PC-9 (cell line): ENCODE data around the gene DLGAP4. TPM values are rescaled to one million over a fixed set of nuclear protein-coding genes. Genes with fewer than 3 reads are reported as not detected.

Experiments used
- BruUV-seq: library from RNA; stranded (reverse); fragments of 400-500 nt; replicated peaks from 2 replicates; lab custom pipeline; 2021; lab: Mats Ljungman, UMichigan
- CTCF ChIA-PET: fragments of 300-600 bp; sonication (Branson Sonifier 250); formaldehyde crosslinking; loops from one replicate; lab custom pipeline; 2022; ENCODE audit warnings: antibody characterized with exemption; lab: Charles Lee
- POLR2A ChIA-PET: fragments of 300-600 bp; sonication (Branson Sonifier 250); formaldehyde crosslinking; loops from one replicate; lab custom pipeline; 2022; ENCODE audit warnings: antibody characterized with exemption; ENCODE audit not compliant: unreplicated experiment; lab: Charles Lee
- DNase-seq, 2 experiments: peaks; one replicate each; pipeline versions ENCODE4 v3.0.0 to v3.0.0-alpha.2; 2015 to 2022; ENCODE audit warnings: mixed read lengths in 1 of 2
- H2AFZ ChIP-seq: fragments of 200-600 bp; sonication (generic); 2 replicates; pipeline ENCODE4 v1.8.1; 2017; ENCODE audit warnings: antibody characterized with exemption
- H3F3A ChIP-seq: fragments of 200-600 bp; sonication (generic); 2 replicates; pipeline ENCODE4 v1.8.1; 2017; ENCODE audit warnings: antibody characterized with exemption, mild to moderate bottlenecking, low read depth; ENCODE audit not compliant: insufficient read depth
- H3K27ac ChIP-seq: fragments of 200-600 bp; sonication (generic); 2 replicates; pipeline ENCODE4 v1.6.1; 2016; ENCODE audit warnings: mixed run types
- H3K27me3 ChIP-seq: fragments of 200-600 bp; sonication (generic); 2 replicates; pipeline ENCODE4 v1.6.1; 2016; ENCODE audit warnings: low read depth, mixed run types; ENCODE audit not compliant: insufficient read depth
- H3K36me3 ChIP-seq: fragments of 200-600 bp; sonication (generic); 2 replicates; pipeline ENCODE4 v1.6.1; 2016; ENCODE audit warnings: low read depth, mixed run types
- H3K4me1 ChIP-seq: fragments of 200-600 bp; sonication (generic); replicated peaks from 2 replicates; pipeline ENCODE4 v1.6.1; 2016; ENCODE audit warnings: mixed run types; ENCODE audit not compliant: insufficient read depth
- H3K4me2 ChIP-seq: fragments of 200-600 bp; sonication (generic); 2 replicates; pipeline ENCODE4 v1.6.1; 2017; ENCODE audit warnings: mixed run types
- H3K4me3 ChIP-seq: fragments of 200-600 bp; sonication (generic); 2 replicates; pipeline ENCODE4 v1.6.1; 2016; ENCODE audit warnings: mixed run types
- H3K79me2 ChIP-seq: fragments of 200-600 bp; sonication (generic); 2 replicates; pipeline ENCODE4 v1.6.1; 2017; ENCODE audit warnings: low read depth, mixed run types
- H3K9me2 ChIP-seq: fragments of 200-600 bp; sonication (generic); 2 replicates; pipeline ENCODE4 v1.8.1; 2017; ENCODE audit warnings: mild to moderate bottlenecking; ENCODE audit not compliant: insufficient read depth
- H3K9me3 ChIP-seq: fragments of 200-600 bp; sonication (generic); 2 replicates; pipeline ENCODE4 v1.8.1; 2016; ENCODE audit warnings: low read depth; ENCODE audit not compliant: insufficient read depth
- H4K20me1 ChIP-seq: fragments of 200-600 bp; sonication (generic); 2 replicates; pipeline ENCODE4 v1.8.1; 2017; ENCODE audit not compliant: insufficient read depth
- CTCF ChIP-seq: fragments of 200-600 bp; sonication (generic); conservative IDR thresholded peaks from 2 replicates; pipeline ENCODE4 v1.6.1; 2017; ENCODE audit warnings: mixed run types, antibody characterized with exemption, mild to moderate bottlenecking, moderate library complexity
- EZH2 ChIP-seq: fragments of 200-600 bp; sonication (generic); IDR thresholded peaks from 2 replicates; pipeline ENCODE4 v1.8.0; 2017; ENCODE audit warnings: antibody characterized with exemption, low read depth
- intact Hi-C: fragments of 100-400 bp; cut with micrococcal nuclease; formaldehyde crosslinking; loops from one replicate; pipeline ENCODE4 v1.10.0; 2022; ENCODE audit not compliant: unreplicated experiment
- total RNA-seq: library from RNA; stranded (reverse); gene quantifications from 2 replicates; pipeline ENCODE4 v1.2.3, GENCODE V29; 2021

The DLGAP4 gene
- total RNA-seq, 1 experiment from 2014 or later = 62.6 TPM

- POLR2A ChIA-PET = no interaction called here
- Histone ChIP-seq H3K4me2 (no peak overlapping the region), H3K27ac (no peak overlapping the region), H3K4me1 (no peaks in the 10 kb centered on the region), H3K27me3 (peaks cover 17% of the 10 kb centered on the region; the same call in 1 of the 2 replicates), H3F3A (no peaks in the 10 kb centered on the region), H3K36me3 (no peaks in the 10 kb centered on the region), H3K9me2 (no peaks in the 10 kb centered on the region), H3K9me3 (no peaks in the 10 kb centered on the region), H3K79me2 (no peaks in the 10 kb centered on the region), H3K4me3 (no peak overlapping the region), H4K20me1 (no peaks in the 10 kb centered on the region), H2AFZ (no peak overlapping the region)
- no peak for DNase-seq
- intact Hi-C loops = no loop called here
- CTCF ChIA-PET = no interaction called here
- TF ChIP-seq EZH2 (no peak), CTCF (no peak)
- no TSS peak for BruUV-seq
Measured at GRCh38 chr20:36360429-36360828, 54.3 kb downstream of the DLGAP4 start.

DNA sequence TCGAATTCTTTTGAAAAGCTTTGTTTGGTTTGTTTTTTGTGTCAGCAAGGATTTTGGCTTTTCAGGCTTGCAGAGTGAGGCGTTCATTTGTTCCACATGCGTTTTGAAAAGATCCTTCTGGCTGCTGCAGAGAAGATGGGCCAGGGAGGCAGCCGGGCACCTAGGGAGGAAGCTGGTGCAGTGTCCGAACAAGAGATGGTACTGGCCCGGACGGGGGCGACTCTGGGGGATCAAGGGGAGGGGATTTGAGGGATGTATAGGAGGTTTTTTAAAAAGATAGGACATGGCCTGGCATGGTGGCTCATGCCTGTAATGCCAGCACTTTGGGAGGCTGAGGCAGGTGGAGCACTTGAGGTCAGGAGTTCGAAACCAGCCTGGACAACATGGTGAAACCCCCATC, 55.3 kb downstream of the DLGAP4 start:
- ChIA-PET POLR2A (no interaction called here), CTCF (no interaction called here)
- no peaks in the 10 kb centered on the region for H3F3A ChIP-seq
- no peak overlapping the region for H3K4me2 ChIP-seq
- no peak overlapping the region for H2AFZ ChIP-seq
- H3K79me2 ChIP-seq = no peaks in the 10 kb centered on the region
- peaks cover 27% of the 10 kb centered on the region; the same call in 1 of the 2 replicates for H3K27me3 ChIP-seq
- no peaks in the 10 kb centered on the region for H3K9me3 ChIP-seq
- no peak overlapping the region for H3K27ac ChIP-seq
- TF ChIP-seq CTCF (no peak), EZH2 (no peak)
- H3K9me2 ChIP-seq = no peaks in the 10 kb centered on the region
- no peaks in the 10 kb centered on the region for H3K4me1 ChIP-seq
- intact Hi-C loops = no loop called here
- no peaks in the 10 kb centered on the region for H4K20me1 ChIP-seq
- no peaks in the 10 kb centered on the region for H3K36me3 ChIP-seq
- BruUV-seq = no TSS peak
- H3K4me3 ChIP-seq = no peak overlapping the region
- DNase-seq = no peak

DNA sequence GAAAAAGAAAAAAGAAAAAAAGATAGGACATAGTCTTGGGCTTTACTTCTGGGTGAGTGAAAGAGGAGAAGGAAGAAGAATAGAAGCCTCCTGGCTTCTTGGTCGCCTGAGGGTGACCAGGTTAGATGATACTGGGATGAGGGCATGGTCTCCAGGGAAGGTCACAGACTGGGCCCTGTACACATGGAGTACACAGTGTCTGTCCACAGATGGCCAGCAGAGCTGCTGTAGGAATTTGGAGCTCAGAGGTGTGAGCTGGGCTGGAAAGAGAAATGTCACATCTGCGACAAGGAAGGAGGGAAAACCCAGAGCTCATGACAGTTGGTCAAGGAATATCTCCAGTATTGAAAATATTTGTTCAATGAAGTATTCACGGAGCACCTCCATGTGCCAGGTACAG, 56.1 kb downstream of the DLGAP4 start:
- no peak for TF ChIP-seq CTCF
- no peak for TF ChIP-seq EZH2
- Histone ChIP-seq H3F3A (no peaks in the 10 kb centered on the region), H3K27me3 (peaks cover 34% of the 10 kb centered on the region; the same call in 1 of the 2 replicates), H2AFZ (no peak overlapping the region), H3K4me3 (no peak overlapping the region), H3K36me3 (no peaks in the 10 kb centered on the region), H3K4me1 (no peaks in the 10 kb centered on the region), H3K9me3 (no peaks in the 10 kb centered on the region), H3K27ac (no peak overlapping the region), H3K79me2 (no peaks in the 10 kb centered on the region), H3K4me2 (no peak overlapping the region), H4K20me1 (no peaks in the 10 kb centered on the region), H3K9me2 (no peaks in the 10 kb centered on the region)
- no peak for DNase-seq
- intact Hi-C loops = no loop called here
- ChIA-PET CTCF (no interaction called here), POLR2A (no interaction called here)
- BruUV-seq = no TSS peak
